EH (cell line): ENCODE data around the gene GRID2.
A peak's percentile ranks its signal among the peaks of the same experiment; 100 is the strongest.

Source experiments
- DNase-seq: peaks from one replicate; pipeline ENCODE4 v3.0.0-alpha.2; 2015; ENCODE audit warnings: low read depth

The GRID2 gene

DNA sequence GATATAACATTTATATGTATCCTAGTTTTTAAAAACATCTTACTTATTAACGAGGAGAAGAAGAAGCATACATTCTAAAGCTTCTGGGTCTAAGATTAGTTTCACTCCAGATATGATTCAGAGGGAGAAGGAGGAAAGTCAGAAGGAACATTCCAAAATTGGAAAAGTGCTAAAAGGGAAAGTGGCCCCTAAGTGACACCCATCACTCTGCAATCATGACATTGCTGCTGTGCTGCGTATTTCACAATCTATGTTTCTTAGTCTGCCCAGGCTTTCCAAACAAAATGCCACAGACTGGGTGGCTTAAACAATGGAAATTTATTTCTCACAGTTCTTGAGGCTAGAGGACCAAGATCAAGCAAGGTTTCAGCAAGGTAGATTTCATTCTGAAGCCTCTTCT is 1452.3 kb downstream of the GRID2 start:
- no peak for DNase-seq

DNA sequence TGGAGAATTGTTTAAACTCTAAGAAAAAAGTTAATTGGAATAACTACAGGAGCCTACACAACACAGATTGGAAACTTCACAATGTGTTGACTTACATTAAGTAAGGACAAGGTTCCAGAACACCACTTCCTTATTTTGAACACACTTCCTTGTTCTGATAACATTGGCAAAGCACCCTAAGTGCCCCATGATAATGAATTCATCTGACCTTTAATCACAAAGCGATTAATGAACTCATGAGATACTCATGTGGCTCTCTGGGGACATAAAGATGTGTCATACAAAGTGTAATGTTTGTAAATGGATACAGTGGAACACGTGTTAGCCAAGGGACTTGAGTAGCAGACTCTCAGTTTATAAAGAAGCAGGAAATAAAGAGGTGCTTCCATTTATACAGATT is 1455.7 kb downstream of the GRID2 start:
- DNase-seq: no peak

DNA sequence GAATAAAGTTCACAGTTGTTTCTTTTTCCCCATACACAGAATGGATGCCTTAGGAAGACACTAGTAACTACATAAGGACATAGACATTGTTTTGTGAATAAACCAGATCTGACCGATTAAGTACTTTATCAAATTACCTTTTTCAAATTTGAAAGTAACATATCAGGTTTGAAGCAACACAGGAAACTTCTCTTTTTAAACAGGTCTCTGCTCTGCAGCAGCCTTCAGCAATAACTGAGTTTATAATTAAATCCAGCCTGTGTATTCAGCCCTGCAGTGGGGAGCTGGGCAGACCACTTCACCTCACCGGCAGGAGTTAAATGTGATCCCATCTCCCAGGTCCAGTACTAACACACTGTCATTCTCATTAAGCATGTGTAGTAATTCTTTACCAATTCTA is 1456.5 kb downstream of the GRID2 start:
- DNase-seq: no peak

DNA sequence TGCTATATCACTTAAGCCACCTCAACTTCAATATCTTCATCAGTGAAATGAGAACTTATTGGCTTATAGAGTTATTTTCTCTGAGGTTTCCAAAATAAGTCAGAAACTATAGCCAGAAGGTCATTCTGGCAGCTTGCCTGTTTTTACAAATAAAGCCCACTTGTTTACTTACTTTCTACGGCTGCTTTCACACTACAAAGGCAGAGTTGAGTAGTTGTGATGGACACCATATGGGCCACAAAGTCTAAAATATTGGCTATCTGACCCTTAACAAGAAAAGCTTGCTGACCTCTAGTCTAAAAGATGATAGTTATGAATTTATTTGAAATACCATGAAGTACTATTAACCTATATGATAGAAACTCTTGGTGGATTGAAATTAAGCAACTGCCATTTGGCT is 1457.5 kb downstream of the GRID2 start:
- no peak for DNase-seq

DNA sequence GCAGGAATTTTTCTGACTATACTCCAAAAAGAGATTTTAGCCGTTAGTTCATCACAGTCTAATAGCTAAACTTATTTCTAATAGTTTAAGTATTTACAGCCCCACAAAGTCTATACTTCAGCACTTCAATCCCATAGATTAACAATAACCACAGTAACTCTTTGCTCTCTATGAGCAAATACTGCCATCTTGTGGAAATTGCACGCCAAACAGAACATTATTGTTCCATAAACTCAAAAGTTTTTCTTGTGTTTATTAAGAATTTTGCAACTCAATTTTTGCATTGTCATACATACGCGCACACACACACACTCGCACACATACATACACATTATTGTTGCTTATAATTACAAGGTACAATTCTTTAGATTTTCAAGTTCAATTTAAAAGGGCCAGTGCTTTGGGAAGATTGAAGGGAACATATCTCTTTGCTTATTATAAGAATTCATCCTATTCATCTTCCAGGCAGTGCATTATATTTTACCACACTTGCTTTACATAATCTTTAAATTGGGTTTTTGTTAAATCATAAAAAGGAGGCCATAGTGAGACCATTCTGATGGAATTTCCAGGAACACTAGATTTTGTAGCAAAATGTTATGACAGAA is 1461.0 kb downstream of the GRID2 start:
- peak; percentile 36 for DNase-seq

DNA sequence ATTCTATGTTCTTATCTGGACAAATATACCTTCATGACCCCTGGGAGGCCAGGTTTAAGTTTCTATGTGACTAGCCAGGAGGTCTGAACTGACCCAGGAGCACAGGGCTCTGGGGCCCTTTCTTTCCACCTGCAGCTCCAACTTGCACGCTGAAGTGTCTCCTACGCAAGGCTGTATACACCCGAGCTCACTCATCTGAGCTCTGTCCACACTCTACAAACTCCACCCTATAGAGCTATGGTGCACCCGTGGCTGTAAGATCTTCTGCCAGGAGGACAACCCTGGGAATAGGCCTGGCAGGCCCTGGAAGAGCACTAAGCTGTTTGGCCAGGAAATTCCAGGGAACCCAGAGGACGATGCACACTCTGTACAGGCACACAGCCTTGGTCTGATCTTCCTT is 1464.2 kb downstream of the GRID2 start:
- DNase-seq: no peak

DNA sequence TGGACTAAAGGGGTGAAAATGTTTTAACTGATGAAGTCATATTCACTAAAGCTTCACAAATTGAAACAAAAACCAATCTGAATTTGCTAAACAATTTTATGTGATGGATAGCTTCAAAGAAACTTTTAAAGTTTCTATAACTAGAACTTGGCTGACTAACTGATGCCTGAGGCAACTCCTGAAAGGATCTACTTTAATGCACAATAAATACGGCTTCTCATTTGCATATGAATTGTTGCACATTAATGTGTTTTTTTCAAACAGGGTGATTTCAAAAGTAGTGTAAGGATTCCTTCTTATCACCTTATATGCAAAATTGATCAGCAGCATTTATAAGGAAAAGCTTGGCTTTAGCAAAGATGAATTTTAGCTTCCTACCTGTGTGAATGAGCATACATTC is 1466.4 kb downstream of the GRID2 start:
- DNase-seq: no peak

DNA sequence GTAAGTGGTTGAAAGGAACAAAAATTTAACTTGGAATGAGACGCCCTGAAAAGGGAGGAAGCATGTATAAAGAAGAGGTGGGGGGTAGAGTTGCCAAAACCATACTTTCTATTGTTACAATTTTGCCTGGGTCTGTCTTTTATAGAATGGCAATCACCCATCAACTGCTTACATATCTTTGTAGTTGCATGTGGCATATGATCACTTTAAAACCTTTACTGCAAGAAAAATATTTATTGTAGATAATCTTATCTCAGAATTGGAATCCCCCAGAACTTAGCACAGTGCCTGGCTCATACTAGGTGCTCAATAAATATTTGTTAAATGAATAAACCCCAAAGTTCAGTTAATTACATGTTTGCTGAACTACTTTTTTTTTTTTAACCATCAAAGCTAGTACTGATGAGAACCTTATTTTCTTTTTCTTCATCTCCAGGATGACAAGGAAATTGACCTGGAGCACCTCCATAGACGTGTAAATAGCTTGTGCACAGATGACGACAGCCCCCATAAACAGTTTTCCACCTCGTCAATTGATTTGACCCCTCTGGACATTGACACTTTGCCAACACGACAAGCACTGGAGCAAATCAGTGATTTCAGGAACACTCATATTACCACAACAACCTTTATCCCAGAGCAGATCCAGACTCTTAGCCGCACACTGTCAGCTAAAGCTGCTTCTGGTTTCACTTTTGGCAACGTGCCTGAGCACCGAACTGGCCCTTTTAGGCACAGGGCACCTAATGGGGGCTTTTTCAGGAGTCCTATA is 1468.1 kb downstream of the GRID2 start:
- DNase-seq: peak; percentile 1

DNA sequence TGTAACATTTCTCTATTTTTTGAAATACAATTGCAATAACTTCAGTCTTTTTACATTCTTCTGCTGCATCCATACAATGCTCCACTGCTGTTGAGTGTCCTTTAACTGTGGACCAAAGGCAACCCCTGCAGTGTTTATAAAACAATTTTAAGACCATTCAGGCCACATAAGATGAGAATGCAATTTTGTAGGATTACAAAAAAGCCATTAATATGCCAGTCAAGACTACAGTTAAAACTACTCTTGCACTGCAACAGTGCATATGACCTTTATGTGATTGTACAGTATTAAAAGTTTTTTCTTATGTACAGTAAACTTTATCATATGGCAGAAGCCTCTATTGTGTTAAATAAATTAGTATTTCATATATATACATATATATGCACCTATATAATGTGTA is 1469.1 kb downstream of the GRID2 start:
- DNase-seq: no peak

GRCh38 chr4:93775551-93775950 is 1471.8 kb downstream of the GRID2 start:
- DNase-seq: no peak

GRCh38 chr4:93776386-93777080 is 1472.8 kb downstream of the GRID2 start:
- DNase-seq: peak; percentile 17

DNA sequence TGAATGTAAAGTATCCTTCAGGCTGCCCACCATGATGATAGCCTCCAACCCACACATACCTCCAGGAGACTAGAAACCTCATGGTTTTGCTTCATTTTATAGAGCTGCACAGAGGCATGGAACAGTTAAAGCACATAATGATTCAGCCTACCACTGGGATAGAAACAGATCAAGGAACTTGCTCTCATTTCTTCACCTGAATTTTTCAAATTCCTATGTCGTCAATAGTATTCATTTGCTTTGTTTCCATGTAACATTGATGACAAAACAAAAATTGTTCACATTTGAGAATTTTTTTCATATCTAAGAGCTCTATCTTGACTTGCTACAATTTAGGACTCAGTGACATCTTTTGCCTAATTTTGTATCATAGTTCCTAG is 1473.3 kb downstream of the GRID2 start:
- no peak for DNase-seq

GRCh38 chr4:93779228-93779627 is 1475.5 kb downstream of the GRID2 start:
- no peak for DNase-seq

GRCh38 chr4:93780080-93780479 is 1476.3 kb downstream of the GRID2 start:
- no peak for DNase-seq

GRCh38 chr4:93781198-93781597 is 1477.4 kb downstream of the GRID2 start:
- no peak for DNase-seq

DNA sequence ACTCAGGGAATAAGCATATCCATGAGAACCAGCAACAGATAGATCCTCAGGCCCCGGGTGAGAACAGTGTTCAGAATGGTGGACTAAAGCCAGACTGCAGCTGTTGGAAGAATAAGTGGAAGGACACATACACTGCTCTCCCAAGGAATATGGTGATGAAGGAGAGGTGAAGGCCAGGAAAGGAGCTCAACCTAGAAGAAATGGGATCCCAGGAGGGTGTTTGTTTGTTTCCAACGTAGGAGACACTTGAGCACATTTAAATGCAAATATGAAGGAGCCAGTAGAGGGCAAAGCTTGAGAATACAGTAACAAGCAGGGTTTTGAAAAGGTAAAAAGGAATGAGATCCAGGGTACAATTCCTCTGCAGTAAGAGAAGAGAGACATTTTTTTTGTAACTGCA is 1482.4 kb downstream of the GRID2 start:
- DNase-seq: no peak

DNA sequence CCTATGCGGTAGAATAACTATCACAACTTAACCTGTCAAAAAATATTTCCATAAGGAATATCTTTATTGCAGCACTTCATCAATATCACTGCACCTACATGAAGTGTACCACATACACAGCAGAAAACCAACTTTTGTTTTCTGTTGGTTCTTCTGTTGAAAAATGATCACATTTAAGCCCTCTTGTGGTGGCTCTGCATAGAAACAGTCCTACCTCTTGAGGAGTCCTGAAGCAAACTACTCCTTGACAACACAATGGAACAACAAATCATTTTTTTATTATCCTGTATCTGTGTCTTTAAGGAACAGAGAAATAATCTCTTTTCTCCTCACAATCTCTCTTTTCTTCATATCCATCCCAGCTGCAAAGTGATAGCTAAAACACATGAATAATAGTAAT is 1484.9 kb downstream of the GRID2 start:
- DNase-seq: peak; percentile 1

GRCh38 chr4:93791570-93792195 is 1487.9 kb downstream of the GRID2 start:
- peak; percentile 55 for DNase-seq

DNA sequence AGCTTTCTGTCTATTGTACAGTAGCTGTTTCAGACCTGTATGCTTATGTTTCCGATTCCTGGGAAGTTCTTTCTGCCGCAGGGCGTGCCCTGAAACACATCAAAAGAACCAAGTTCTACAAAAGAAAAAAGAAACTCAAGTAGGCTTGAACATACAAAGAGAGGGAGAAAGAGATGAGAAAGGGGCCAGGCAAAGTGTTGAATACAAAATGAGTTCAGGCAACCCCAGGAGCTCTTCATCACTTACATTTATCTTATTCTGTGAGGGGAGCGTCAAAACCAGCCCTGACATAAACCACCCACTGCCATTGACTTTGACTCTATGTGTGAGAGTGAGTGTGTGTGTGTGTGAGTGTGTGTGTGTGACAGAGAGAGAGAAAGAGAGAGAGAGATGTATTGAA is 1498.3 kb downstream of the GRID2 start:
- DNase-seq: no peak

DNA sequence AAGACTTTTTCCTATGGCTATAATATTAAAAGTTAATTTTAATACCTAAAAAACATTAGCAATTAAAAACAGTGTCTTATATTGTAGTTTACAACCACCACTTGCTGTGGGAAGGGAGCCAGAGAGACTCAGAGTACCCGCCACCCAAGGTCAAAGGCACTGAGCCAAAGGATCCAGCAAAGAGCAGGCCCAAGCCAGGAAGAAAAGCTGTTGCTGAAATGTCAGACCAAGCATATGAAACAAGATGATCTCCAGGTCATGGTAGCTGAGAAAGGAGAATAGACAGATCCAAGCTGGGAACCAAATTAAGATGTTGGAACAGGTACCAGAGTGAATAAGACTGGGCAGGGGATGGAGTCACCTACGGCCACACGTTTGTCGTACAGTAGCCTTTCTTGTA is 1506.0 kb downstream of the GRID2 start:
- no peak for DNase-seq

- no peak for DNase-seq
Observed at GRCh38 chr4:93810340-93810992, 1506.7 kb downstream of the GRID2 start.

DNA sequence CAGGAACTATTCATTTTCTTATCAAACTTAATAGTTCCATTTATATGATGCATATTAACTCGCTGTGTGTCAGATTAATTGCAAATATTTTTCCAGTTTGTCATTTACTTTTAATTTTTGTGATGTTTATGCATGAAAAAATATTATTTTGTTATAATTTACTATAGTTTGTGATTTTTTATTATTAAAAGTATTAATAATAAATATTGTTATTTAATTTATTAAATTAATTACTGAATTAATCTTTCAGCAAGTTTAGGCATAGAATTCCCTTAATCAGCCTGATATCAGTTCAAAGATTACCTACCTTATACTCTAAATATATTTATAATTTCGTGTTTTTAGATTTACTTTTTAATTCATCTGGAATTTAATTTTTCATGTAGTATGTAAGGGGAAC is 1509.3 kb downstream of the GRID2 start:
- no peak for DNase-seq
